IMR-90 (cell line): ENCODE results near the gene AHR. TPM values are rescaled to one million over a fixed set of nuclear protein-coding genes. Genes with fewer than 3 reads are reported as not detected.

Experiments
- ATAC-seq: fragments of 200-7000 bp; cut with Tn5 transposase; 2 replicates; pipeline ENCODE4 v1.9.1; 2020; ENCODE audit warnings: low read depth, mild to moderate bottlenecking, moderate library complexity
- BruUV-seq: library from RNA; stranded (reverse); fragments of 400-500 nt; replicated peaks from 2 replicates; lab custom pipeline; 2021; lab: Mats Ljungman, UMichigan
- CTCF ChIA-PET: fragments of 300-600 bp; formaldehyde crosslinking; extraction: SDS; loops from one replicate; lab custom pipeline; 2021; ENCODE audit warnings: antibody characterized with exemption; lab: Yijun Ruan, JAX
- POLR2A ChIA-PET: fragments of 300-600 bp; sonication (Branson Sonifier 250); formaldehyde crosslinking; loops from one replicate; lab custom pipeline; 2022; ENCODE audit warnings: antibody characterized with exemption; ENCODE audit not compliant: unreplicated experiment; lab: Charles Lee
- DNase-seq: peaks from one replicate; pipeline ENCODE4 v3.0.0; 2013
- H2AFZ ChIP-seq: replicated peaks from 2 replicates; pipeline ENCODE3; 2013; ENCODE audit warnings: low read length, mild to moderate bottlenecking; ENCODE audit not compliant: poor library complexity
- H2AK5ac ChIP-seq: 2 replicates; pipeline ENCODE4 v1.6.1; 2013; ENCODE audit warnings: low read depth, low read length, inconsistent platforms
- H2AK9ac ChIP-seq: replicated peaks from 2 replicates; pipeline ENCODE3; 2013; ENCODE audit warnings: mild to moderate bottlenecking, low read depth, low read length, moderate library complexity; ENCODE audit not compliant: poor library complexity
- H2BK120ac ChIP-seq: 2 replicates; pipeline ENCODE4 v1.6.1; 2013; ENCODE audit warnings: low read depth, low read length, inconsistent platforms
- H2BK15ac ChIP-seq: 3 replicates; pipeline ENCODE4 v1.6.1; 2013; ENCODE audit warnings: low read depth, low read length, inconsistent platforms
- H2BK20ac ChIP-seq: 2 replicates; pipeline ENCODE4 v1.6.1; 2013; ENCODE audit warnings: low read depth, mild to moderate bottlenecking, inconsistent platforms, low read length, moderate library complexity
- H2BK5ac ChIP-seq: 2 replicates; pipeline ENCODE4 v1.6.1; 2013; ENCODE audit warnings: mild to moderate bottlenecking, low read depth, low read length, inconsistent platforms; ENCODE audit not compliant: poor library complexity, severe bottlenecking
- H3K14ac ChIP-seq: replicated peaks from 2 replicates; pipeline ENCODE4 v1.6.1; 2013; ENCODE audit warnings: low read depth, low read length, inconsistent platforms
- H3K18ac ChIP-seq: 2 replicates; pipeline ENCODE4 v1.6.1; 2013; ENCODE audit warnings: low read depth, low read length, control low read depth
- H3K23ac ChIP-seq: 2 replicates; pipeline ENCODE4 v1.6.1; 2013; ENCODE audit warnings: low read depth, low read length, inconsistent platforms
- H3K27ac ChIP-seq: 2 replicates; pipeline ENCODE4 v1.5.1; 2013; ENCODE audit warnings: mild to moderate bottlenecking, control low read depth, low read length; ENCODE audit not compliant: insufficient read depth
- H3K27me3 ChIP-seq: 2 replicates; pipeline ENCODE4 v1.6.1; 2013; ENCODE audit warnings: low read length; ENCODE audit not compliant: control insufficient read depth, insufficient read depth
- H3K36me3 ChIP-seq: 2 replicates; pipeline ENCODE4 v1.6.1; 2013; ENCODE audit warnings: low read length, mixed read lengths; ENCODE audit not compliant: control insufficient read depth, insufficient read depth
- H3K4ac ChIP-seq: 2 replicates; pipeline ENCODE4 v1.6.1; 2013; ENCODE audit warnings: low read depth, low read length, inconsistent platforms
- H3K4me1 ChIP-seq: 2 replicates; pipeline ENCODE4 v1.6.1; 2013; ENCODE audit warnings: low read length, mixed read lengths; ENCODE audit not compliant: control insufficient read depth, insufficient read depth
- H3K4me2 ChIP-seq: 2 replicates; pipeline ENCODE4 v1.6.1; 2013; ENCODE audit warnings: low read depth, mild to moderate bottlenecking, control low read depth, low read length, moderate library complexity
- H3K4me3 ChIP-seq: 2 replicates; pipeline ENCODE4 v1.5.1; 2013; ENCODE audit warnings: low read depth, mild to moderate bottlenecking, control low read depth, low read length, moderate library complexity; ENCODE audit not compliant: insufficient read depth
- H3K56ac ChIP-seq: 2 replicates; pipeline ENCODE4 v1.6.1; 2013; ENCODE audit warnings: low read length, inconsistent platforms; ENCODE audit not compliant: insufficient read depth; ENCODE audit errors: extremely low read depth
- H3K79me1 ChIP-seq, 2 experiments: 2 replicates each; pipeline ENCODE4 v1.6.1; 2013; ENCODE audit warnings: low read length in 2 of 2, inconsistent platforms in 1 of 2, low read depth in 1 of 2
- H3K9ac ChIP-seq: 2 replicates; pipeline ENCODE4 v1.6.1; 2013; ENCODE audit warnings: low read depth, low read length, control low read depth
- H3K9me1 ChIP-seq: 2 replicates; pipeline ENCODE4 v1.6.1; 2013; ENCODE audit warnings: low read length, inconsistent platforms; ENCODE audit not compliant: insufficient read depth
- H3K9me3 ChIP-seq: 2 replicates; pipeline ENCODE4 v1.6.1; 2013; ENCODE audit warnings: low read length; ENCODE audit not compliant: control insufficient read depth, insufficient read depth
- H4K20me1 ChIP-seq: 2 replicates; pipeline ENCODE4 v1.6.1; 2013; ENCODE audit warnings: low read length, inconsistent platforms; ENCODE audit not compliant: insufficient read depth
- H4K5ac ChIP-seq: 2 replicates; pipeline ENCODE4 v1.6.1; 2013; ENCODE audit warnings: mild to moderate bottlenecking, low read depth, low read length, control low read depth
- H4K8ac ChIP-seq, 2 experiments: 2 replicates each; pipeline ENCODE4 v1.6.1; 2013; ENCODE audit warnings: low read depth in 2 of 2, low read length in 2 of 2, control low read depth in 1 of 2, inconsistent platforms in 1 of 2
- H4K91ac ChIP-seq: 2 replicates; pipeline ENCODE4 v1.6.1; 2013; ENCODE audit warnings: low read depth, low read length, inconsistent platforms; ENCODE audit not compliant: insufficient read depth
- CEBPB ChIP-seq: IDR thresholded peaks from 2 replicates; pipeline ENCODE4 v1.6.1; 2012; ENCODE audit warnings: low read depth, low read length, improper control_type of control experiment
- CHD1 ChIP-seq: IDR thresholded peaks from 2 replicates; pipeline ENCODE4 v1.6.1; 2012; ENCODE audit warnings: low read depth, low read length, improper control_type of control experiment
- CTCF ChIP-seq: conservative IDR thresholded peaks from 2 replicates; pipeline ENCODE4 v1.5.1; 2012; ENCODE audit warnings: mild to moderate bottlenecking, low read depth, low read length, improper control_type of control experiment
- FOS ChIP-seq: fragments of 150-350 bp; IDR thresholded peaks from 2 replicates; pipeline ENCODE4 v1.6.1; 2016; ENCODE audit warnings: low read depth, low read length
- MAFK ChIP-seq: IDR thresholded peaks from 2 replicates; pipeline ENCODE4 v1.6.1; 2012; ENCODE audit warnings: low read depth, low read length, improper control_type of control experiment
- MAZ ChIP-seq: IDR thresholded peaks from 2 replicates; pipeline ENCODE4 v1.6.1; 2012; ENCODE audit warnings: low read depth, mild to moderate bottlenecking, low read length, improper control_type of control experiment, moderate library complexity, borderline replicate concordance
- MXI1 ChIP-seq: IDR thresholded peaks from 2 replicates; pipeline ENCODE4 v1.6.1; 2012; ENCODE audit warnings: low read depth, mild to moderate bottlenecking, low read length, moderate library complexity, borderline replicate concordance
- NFE2L2 ChIP-seq: fragments of 150-350 bp; IDR thresholded peaks from 2 replicates; pipeline ENCODE4 v1.6.1; 2016; ENCODE audit warnings: low read depth, mild to moderate bottlenecking, low read length
- POLR2A ChIP-seq: IDR thresholded peaks from 2 replicates; pipeline ENCODE4 v1.6.1; 2012; ENCODE audit warnings: mild to moderate bottlenecking, low read depth, low read length
- RAD21 ChIP-seq: IDR thresholded peaks from 2 replicates; pipeline ENCODE4 v1.6.1; 2012; ENCODE audit warnings: low read length, improper control_type of control experiment
- RCOR1 ChIP-seq: IDR thresholded peaks from 2 replicates; pipeline ENCODE4 v1.6.1; 2012; ENCODE audit warnings: mild to moderate bottlenecking, low read length, improper control_type of control experiment; ENCODE audit not compliant: insufficient replicate concordance
- RFX5 ChIP-seq: IDR thresholded peaks from 2 replicates; pipeline ENCODE4 v1.8.0; 2012; ENCODE audit warnings: low read depth, mild to moderate bottlenecking, low read length, moderate library complexity
- SMC3 ChIP-seq: fragments of 150-350 bp; IDR thresholded peaks from 2 replicates; pipeline ENCODE4 v1.6.1; 2016; ENCODE audit warnings: low read depth, mild to moderate bottlenecking, antibody characterized with exemption, low read length, moderate library complexity
- USF2 ChIP-seq: fragments of 150-350 bp; IDR thresholded peaks from 2 replicates; pipeline ENCODE4 v1.6.1; 2017; ENCODE audit warnings: mild to moderate bottlenecking, antibody characterized with exemption, low read length, low read depth
- WGBS, 2 experiments: methylation state at CpG; one replicate each; pipeline versions ENCODE4 v1.1.5 to v1.1.7; 2013; ENCODE audit warnings: missing lambda C conversion rate in 2 of 2; ENCODE audit not compliant: insufficient read length in 1 of 2; ENCODE audit errors: extremely low coverage in 2 of 2; 5-methylcytosine and 5-hydroxymethylcytosine counted together
- dilution Hi-C: fragments of 300-500 bp; cut with HindIII; formaldehyde crosslinking; loops from one replicate; pipeline ENCODE4 v1.14.3; 2018; ENCODE audit warnings: low sequenced_read_pairs; ENCODE audit not compliant: unreplicated experiment
- in situ Hi-C: fragments of 300-500 bp; cut with MboI; formaldehyde crosslinking; loops from 3 replicates; pipeline ENCODE4 v1.14.3; 2019; ENCODE audit warnings: low sequenced_read_pairs, inconsistent platforms, mixed read lengths
- intact Hi-C: fragments of 100-400 bp; cut with micrococcal nuclease; formaldehyde crosslinking; loops from 2 replicates; pipeline ENCODE4 v1.10.0; 2022
- polyA plus RNA-seq, 3 experiments: library from polyadenylated mRNA; depleted of rRNA; stranded (reverse); fragments of >200 nt; gene quantifications; 2 replicates each; pipeline ENCODE4 v1.2.3, GENCODE V29; 2012; ENCODE audit warnings: low replicate concordance in 1 of 3
- total RNA-seq: library from RNA; depleted of rRNA; stranded (reverse); fragments of >200 nt; gene quantifications from 2 replicates; pipeline ENCODE4 v1.2.3, GENCODE V29; 2012

Gene AHR
- total and polyA plus RNA-seq, 2 of the 4 experiments (the other 2 are of a cell fraction): 6.9 to 55.2 TPM

- WGBS, 2 experiments: no CpG with 5 or more reads among the region's 2 CpGs
- Histone ChIP-seq H3K18ac (no peak overlapping the region), H3K9ac (no peak overlapping the region), H2AFZ (no peak overlapping the region), H4K20me1 (no peaks in the 10 kb centered on the region), H3K27ac (no peak overlapping the region), H2BK20ac (no peak overlapping the region; the same call in 1 of the 2 replicates), H2AK5ac (no peak overlapping the region; the same call in 1 of the 2 replicates), H3K56ac (no peak overlapping the region), H4K91ac (no peak overlapping the region), H2BK15ac (no peak overlapping the region), H3K14ac (no peak overlapping the region), H3K36me3 (peaks cover 6% of the 10 kb centered on the region), H3K4me3 (no peak overlapping the region), H4K8ac (peak overlapping the region in 1 of 2 experiments; percentile 42; a peak in 1 of 4 replicates), H3K79me1 (peaks cover 7 to 11% of the 10 kb centered on the region in 2 experiments), H2BK5ac (peak overlapping the region; percentile 57), H3K27me3 (no peaks in the 10 kb centered on the region), H2AK9ac (no peak overlapping the region), H3K4me2 (no peak overlapping the region), H3K4me1 (no peaks in the 10 kb centered on the region; the same call in 1 of the 2 replicates), H3K23ac (0 out of 2 replicates have a peak overlapping the region, but pooled peaks have one; percentile 11), H2BK120ac (no peak overlapping the region), H4K5ac (no peak overlapping the region), H3K9me1 (no peaks in the 10 kb centered on the region), H3K9me3 (no peaks in the 10 kb centered on the region), H3K4ac (no peak overlapping the region)
- CTCF ChIA-PET: interaction anchor here (1.1 to 1.5 kb wide), 2 partner anchors 9 to 76 kb away, joined by 3 to 7 read pairs; no protein-coding TSS in a partner anchor
- ATAC-seq: no peak
- POLR2A ChIA-PET: no interaction called here
- intact Hi-C loops: no loop called here
- dilution Hi-C loops: no loop called here
- TF ChIP-seq RCOR1 (no peak), CTCF (no peak), USF2 (no peak), NFE2L2 (no peak), CEBPB (no peak), FOS (no peak), CHD1 (no peak), RFX5 (no peak), RAD21 (no peak), POLR2A (no peak), MAFK (no peak), MAZ (no peak), MXI1 (no peak), SMC3 (no peak)
- in situ Hi-C loops: no loop called here
- BruUV-seq: no TSS peak
- peak; percentile 29 for DNase-seq
Observed at GRCh38 chr7:17331891-17332501, 33.5 kb downstream of the AHR start.
